ENCODE results near the gene CEACAM18. TPM values are rescaled to one million over a fixed set of nuclear protein-coding genes. Genes with fewer than 3 reads are reported as not detected.
"Not testable (repeated sequence)": the region's sequence is repeated elsewhere in the genome, so short reads cannot be mapped to it uniquely, and the experiment has no call there.

CEACAM18 gene
- total and polyA plus RNA-seq, 8 donors = not detected

DNA sequence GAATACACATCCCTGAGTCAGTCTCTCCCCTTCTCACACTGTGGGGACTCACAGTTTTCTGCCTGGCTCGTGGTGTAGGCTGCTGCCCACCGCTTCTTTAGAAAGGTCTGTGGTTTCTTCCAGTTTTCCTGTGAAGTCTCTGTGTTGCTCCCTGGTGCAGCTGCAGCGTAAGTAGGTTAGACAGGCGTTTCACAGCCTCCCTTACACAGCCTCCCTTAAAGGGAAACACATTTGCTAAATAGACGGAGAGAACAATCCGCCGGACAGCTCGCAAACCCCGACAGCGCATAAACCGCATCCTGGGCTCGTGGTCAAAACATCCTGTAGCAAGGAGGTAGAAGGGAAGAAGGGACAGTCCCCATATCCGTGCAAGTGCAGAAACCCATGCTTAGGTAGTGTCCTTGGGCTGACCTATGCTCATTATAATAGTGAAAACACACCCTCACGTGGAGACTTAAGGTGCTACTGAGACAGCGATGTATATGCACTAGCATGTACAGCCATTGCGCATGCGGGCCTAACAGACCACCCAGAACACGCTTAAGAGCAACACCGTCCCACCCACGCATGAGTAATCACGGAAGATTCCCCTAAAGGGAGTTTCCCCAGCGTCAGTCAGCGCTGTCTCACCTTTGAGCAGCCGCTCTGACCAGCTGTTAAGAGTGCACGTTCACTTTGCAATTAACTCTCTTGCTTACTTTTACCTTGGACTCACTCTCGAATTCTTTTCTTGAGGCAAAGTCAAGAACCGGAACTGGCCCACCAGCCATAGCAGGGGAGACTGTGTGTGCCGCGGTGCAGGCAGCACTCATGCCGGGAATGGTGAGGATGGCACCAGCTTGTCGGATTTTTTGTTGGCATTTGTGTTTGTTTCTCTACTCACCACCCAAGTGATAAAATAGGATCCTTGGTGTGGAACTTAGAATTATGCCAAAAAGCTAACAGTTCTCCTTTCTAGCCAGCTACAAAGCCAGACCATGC is 36.6 kb upstream of the CEACAM18 start:
- TF ChIP-seq EP300 (IDR thresholded peaks at IDR 0.05) = no peak
- no peak for TF ChIP-seq POLR2AphosphoS5 (IDR thresholded peaks at IDR 0.05)
- no peak for TF ChIP-seq POLR2A (IDR thresholded peaks at IDR 0.05)
- TF ChIP-seq, protein P1, sequence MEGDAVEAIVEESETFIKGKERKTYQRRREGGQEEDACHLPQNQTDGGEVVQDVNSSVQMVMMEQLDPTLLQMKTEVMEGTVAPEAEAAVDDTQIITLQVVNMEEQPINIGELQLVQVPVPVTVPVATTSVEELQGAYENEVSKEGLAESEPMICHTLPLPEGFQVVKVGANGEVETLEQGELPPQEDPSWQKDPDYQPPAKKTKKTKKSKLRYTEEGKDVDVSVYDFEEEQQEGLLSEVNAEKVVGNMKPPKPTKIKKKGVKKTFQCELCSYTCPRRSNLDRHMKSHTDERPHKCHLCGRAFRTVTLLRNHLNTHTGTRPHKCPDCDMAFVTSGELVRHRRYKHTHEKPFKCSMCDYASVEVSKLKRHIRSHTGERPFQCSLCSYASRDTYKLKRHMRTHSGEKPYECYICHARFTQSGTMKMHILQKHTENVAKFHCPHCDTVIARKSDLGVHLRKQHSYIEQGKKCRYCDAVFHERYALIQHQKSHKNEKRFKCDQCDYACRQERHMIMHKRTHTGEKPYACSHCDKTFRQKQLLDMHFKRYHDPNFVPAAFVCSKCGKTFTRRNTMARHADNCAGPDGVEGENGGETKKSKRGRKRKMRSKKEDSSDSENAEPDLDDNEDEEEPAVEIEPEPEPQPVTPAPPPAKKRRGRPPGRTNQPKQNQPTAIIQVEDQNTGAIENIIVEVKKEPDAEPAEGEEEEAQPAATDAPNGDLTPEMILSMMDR (IDR thresholded peaks at IDR 0.05) = no peak
- WGBS, 5 donors = 53 to 62% (median 61%) methylated on average over 31 of the region's 31 CpGs
- H3K4me3 ChIP-seq = peak overlapping the region in 2 of 4 donors; percentile 9 to 16
- H3K4me1 ChIP-seq = peaks cover 0 to 4% (median 0%) of the 10 kb centered on the region in 4 donors
- no peaks in the 10 kb centered on the region for H3K36me3 ChIP-seq
- peaks cover 0 to 61% (median 7%) of the 10 kb centered on the region in 3 donors for H3K27me3 ChIP-seq
- intact Hi-C loops (cut with DNase I; ENCODE audit: low total_unique reads) = no loop called here
- peak overlapping the region in 2 of 5 donors; percentile 10 to 11 for H3K27ac ChIP-seq
- no peaks in the 10 kb centered on the region for H3K9me3 ChIP-seq
- DNase-seq = peak; percentile 54 to 63

DNA sequence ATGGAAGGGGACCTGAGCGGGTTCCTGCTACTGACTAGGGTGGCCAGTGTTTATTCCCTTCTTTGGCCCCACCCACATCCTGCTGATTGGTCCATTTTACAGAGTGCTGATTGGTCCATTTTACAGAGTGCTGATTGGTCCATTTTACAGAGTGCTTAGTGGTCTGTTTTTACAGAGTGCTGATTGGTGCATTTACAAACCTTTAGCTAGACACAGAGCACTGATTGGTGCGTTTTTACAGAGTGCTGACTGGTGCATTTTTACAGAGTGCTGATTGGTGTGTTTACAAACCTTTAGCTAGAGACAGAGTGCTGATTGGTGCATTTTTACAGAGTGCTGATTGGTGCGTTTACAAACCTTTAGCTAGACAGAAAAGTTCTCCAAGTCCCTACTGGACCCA is 30.8 kb upstream of the CEACAM18 start:
- H3K36me3 ChIP-seq; H3K4me3 ChIP-seq; H3K27ac ChIP-seq; H3K4me1 ChIP-seq; intact Hi-C loops (cut with DNase I; ENCODE audit: low total_unique reads); DNase-seq; H3K9me3 ChIP-seq: not testable (repeated sequence)
- peaks cover 0 to 34% (median 0%) of the 10 kb centered on the region in 3 donors for H3K27me3 ChIP-seq
- 78 to 88% (median 85%) methylated on average over 3 of the region's 3 CpGs for WGBS, 5 donors

- no peak for TF ChIP-seq EP300 (IDR thresholded peaks at IDR 0.05)
- TF ChIP-seq POLR2A (IDR thresholded peaks at IDR 0.05) = no peak
- TF ChIP-seq, protein P1 (IDR thresholded peaks at IDR 0.05) = no peak
- no peak for TF ChIP-seq POLR2AphosphoS5 (IDR thresholded peaks at IDR 0.05)
- intact Hi-C loops (cut with DNase I; ENCODE audit: low total_unique reads) = no loop called here
These were observed 30.3 kb upstream of the CEACAM18 start for GRCh38 chr19:51448011-51448410.

DNA sequence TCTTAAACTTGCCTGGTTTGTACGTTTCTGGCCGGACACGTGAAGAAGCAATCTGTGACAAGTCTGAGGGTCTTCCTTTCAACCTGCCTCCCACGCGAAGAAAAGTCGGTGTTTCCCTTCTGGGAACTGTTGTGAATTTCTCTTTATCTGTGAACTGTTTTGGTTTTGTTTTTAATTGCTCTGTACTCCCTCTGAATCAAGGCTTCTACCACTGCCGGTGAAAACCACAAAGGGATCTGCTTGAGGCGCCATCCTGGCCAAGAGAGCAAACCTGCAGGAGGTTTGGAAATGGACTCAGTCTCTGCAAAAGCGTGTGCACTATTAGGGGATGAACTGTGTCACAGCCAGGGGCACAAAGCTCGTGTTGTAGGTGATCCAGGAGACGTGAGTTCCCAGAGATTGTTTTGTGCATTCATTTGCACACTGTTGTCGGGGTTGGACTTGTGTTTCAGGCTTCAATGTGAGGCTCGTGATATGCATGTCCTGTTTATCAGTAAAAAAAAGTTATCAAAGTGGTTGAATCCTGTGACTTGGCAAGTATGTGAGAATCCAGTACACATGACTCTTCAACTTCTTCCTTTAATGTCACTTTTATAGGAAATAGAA is 29.8 kb upstream of the CEACAM18 start:
- DNase-seq = no peak
- no peak overlapping the region for H3K27ac ChIP-seq
- H3K4me1 ChIP-seq = no peaks in the 10 kb centered on the region
- no peak overlapping the region for H3K4me3 ChIP-seq
- intact Hi-C loops (cut with DNase I; ENCODE audit: low total_unique reads) = no loop called here
- H3K27me3 ChIP-seq = peaks cover 0 to 40% (median 0%) of the 10 kb centered on the region in 3 donors
- 55 to 61% (median 59%) methylated on average over 13 of the region's 13 CpGs for WGBS, 5 donors
- H3K36me3 ChIP-seq = no peaks in the 10 kb centered on the region
- no peaks in the 10 kb centered on the region for H3K9me3 ChIP-seq
- no peak for TF ChIP-seq POLR2A (IDR thresholded peaks at IDR 0.05)
- TF ChIP-seq, protein P1 (IDR thresholded peaks at IDR 0.05) = no peak
- no peak for TF ChIP-seq EP300 (IDR thresholded peaks at IDR 0.05)
- TF ChIP-seq POLR2AphosphoS5 (IDR thresholded peaks at IDR 0.05) = no peak

More at GRCh38 chr19:51448011-51448410, 30.3 kb upstream of the CEACAM18 start:
- Histone ChIP-seq H3K4me1 (no peaks in the 10 kb centered on the region), H3K4me3 (no peak overlapping the region), H3K27ac (no peak overlapping the region), H3K27me3 (peaks cover 0 to 35% (median 0%) of the 10 kb centered on the region in 3 donors), H3K36me3 (no peaks in the 10 kb centered on the region), H3K9me3 (no peaks in the 10 kb centered on the region)
- WGBS, 5 donors = 79 to 85% (median 81%) methylated on average over 7 of the region's 7 CpGs
- DNase-seq = no peak

Data from stomach (tissue), 9 donors.